Measurements from ENCODE around the gene POLR2E.
A peak's percentile ranks its signal among the peaks of the same experiment; 100 is the strongest.

The POLR2E gene

GRCh38 chr19:1074544-1075283 is 20.5 kb downstream of the POLR2E start:
- Mint-ChIP-seq H3K4me3 (no peak overlapping the region), H3K36me3 (ENCODE audit: low read depth) (no peaks in the 10 kb centered on the region), H3K27ac (no peak overlapping the region), H3K4me1 (peaks cover 6% of the 10 kb centered on the region), H3K9me3 (no peaks in the 10 kb centered on the region), H3K27me3 (ENCODE audit: low read depth) (peaks cover 44% of the 10 kb centered on the region)
- TF ChIP-seq, protein P1, sequence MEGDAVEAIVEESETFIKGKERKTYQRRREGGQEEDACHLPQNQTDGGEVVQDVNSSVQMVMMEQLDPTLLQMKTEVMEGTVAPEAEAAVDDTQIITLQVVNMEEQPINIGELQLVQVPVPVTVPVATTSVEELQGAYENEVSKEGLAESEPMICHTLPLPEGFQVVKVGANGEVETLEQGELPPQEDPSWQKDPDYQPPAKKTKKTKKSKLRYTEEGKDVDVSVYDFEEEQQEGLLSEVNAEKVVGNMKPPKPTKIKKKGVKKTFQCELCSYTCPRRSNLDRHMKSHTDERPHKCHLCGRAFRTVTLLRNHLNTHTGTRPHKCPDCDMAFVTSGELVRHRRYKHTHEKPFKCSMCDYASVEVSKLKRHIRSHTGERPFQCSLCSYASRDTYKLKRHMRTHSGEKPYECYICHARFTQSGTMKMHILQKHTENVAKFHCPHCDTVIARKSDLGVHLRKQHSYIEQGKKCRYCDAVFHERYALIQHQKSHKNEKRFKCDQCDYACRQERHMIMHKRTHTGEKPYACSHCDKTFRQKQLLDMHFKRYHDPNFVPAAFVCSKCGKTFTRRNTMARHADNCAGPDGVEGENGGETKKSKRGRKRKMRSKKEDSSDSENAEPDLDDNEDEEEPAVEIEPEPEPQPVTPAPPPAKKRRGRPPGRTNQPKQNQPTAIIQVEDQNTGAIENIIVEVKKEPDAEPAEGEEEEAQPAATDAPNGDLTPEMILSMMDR (IDR thresholded peaks at IDR 0.05; ENCODE audit: unreplicated experiment in 3 of 3): no peak

GRCh38 chr19:1073956-1074517 is 21.1 kb downstream of the POLR2E start:
- Mint-ChIP-seq H3K27me3 (ENCODE audit: low read depth) (peaks cover 50% of the 10 kb centered on the region), H3K4me3 (no peak overlapping the region), H3K4me1 (peaks cover 6% of the 10 kb centered on the region), H3K36me3 (ENCODE audit: low read depth) (no peaks in the 10 kb centered on the region), H3K9me3 (no peaks in the 10 kb centered on the region), H3K27ac (no peak overlapping the region)
- TF ChIP-seq, protein P1 (IDR thresholded peaks at IDR 0.05; ENCODE audit: unreplicated experiment in 3 of 3): no peak

- Mint-ChIP-seq H3K9me3 (no peaks in the 10 kb centered on the region), H3K4me1 (peaks cover 6% of the 10 kb centered on the region), H3K36me3 (ENCODE audit: low read depth) (no peaks in the 10 kb centered on the region), H3K4me3 (no peak overlapping the region), H3K27me3 (ENCODE audit: low read depth) (peaks cover 58% of the 10 kb centered on the region), H3K27ac (no peak overlapping the region)
- TF ChIP-seq, protein P1 (IDR thresholded peaks at IDR 0.05; ENCODE audit: unreplicated experiment in 3 of 3): no peak
Observed at GRCh38 chr19:1073063-1073955, 21.9 kb downstream of the POLR2E start.

DNA sequence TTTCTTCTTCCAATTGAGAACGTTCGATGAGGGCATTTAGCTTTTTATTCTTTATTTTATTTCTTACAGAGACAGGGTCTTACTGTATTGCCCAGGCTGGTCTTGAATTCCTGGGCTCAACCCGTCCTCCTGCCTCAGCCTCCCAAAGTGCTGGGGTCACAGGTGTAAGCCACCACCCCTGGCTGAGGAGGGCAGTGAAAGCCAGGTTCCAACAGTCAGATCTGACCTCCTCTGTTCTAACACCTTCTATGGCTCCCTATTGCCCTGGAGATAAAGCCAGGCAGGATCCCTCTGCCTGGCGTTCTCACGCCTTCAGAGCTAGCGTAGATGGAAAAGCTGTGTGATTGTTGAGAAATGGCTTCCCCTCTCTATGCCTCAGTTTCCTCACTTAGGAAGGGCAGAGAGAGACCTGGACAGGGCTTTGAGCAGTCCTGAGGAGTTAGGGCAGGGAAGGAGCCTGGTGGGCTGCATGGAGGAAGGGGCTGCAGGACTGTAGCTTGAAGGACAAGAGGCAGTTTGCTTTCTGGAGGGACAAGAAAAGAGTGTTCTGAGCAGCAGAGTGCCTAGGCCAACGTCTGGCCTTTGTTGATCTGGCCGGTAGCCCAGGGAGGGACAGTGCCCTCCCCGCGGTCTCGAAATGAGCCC is 22.7 kb downstream of the POLR2E start:
- H3K4me3 Mint-ChIP-seq: peak overlapping the region in 2 of 3 experiments; percentile 56 to 78

More for the DNA sequence above, 22.7 kb downstream of the POLR2E start:
- H3K27ac Mint-ChIP-seq: no peak overlapping the region
- TF ChIP-seq, protein P1 (IDR thresholded peaks at IDR 0.05; ENCODE audit: unreplicated experiment in 3 of 3): no peak
- H3K9me3 Mint-ChIP-seq: no peaks in the 10 kb centered on the region
- H3K4me1 Mint-ChIP-seq: peaks cover 6% of the 10 kb centered on the region
- peaks cover 65% of the 10 kb centered on the region for H3K27me3 Mint-ChIP-seq (ENCODE audit: low read depth)
- H3K36me3 Mint-ChIP-seq (ENCODE audit: low read depth): no peaks in the 10 kb centered on the region
